ENCODE measurements around the gene MXD1. TPM values are rescaled to one million over a fixed set of nuclear protein-coding genes. Genes with fewer than 3 reads are reported as not detected.
A peak's percentile ranks its signal among the peaks of the same experiment; 100 is the strongest.

MXD1 gene
- total and polyA plus RNA-seq, 5 experiments from 2014 or later: 6.4 to 15.8 (median 9.3) TPM

- ATAC-seq: no peak
- POLR2A ChIA-PET: no interaction called here
- H3K36me3 Mint-ChIP-seq: peaks cover 0 to 19% (median 14%) of the 10 kb centered on the region in 3 donors
- no peaks in the 10 kb centered on the region for H3K9me3 Mint-ChIP-seq
- peak overlapping the region in 2 of 10 donors; percentile 15 to 53 for H3K27ac Mint-ChIP-seq
- H3K4me1 Mint-ChIP-seq: peaks cover 0 to 4% (median 2%) of the 10 kb centered on the region in 4 donors
- H3K27me3 Mint-ChIP-seq: no peaks in the 10 kb centered on the region
- no peak overlapping the region for H3K4me3 Mint-ChIP-seq
- DNase-seq: peak in 1 of 10 donors; percentile 23
These were observed 74.7 kb downstream of the MXD1 start for GRCh38 chr2:69989441-69990105.

Other genes with a start within 250 kb of the MXD1 start
- 10 to 100 TPM in 1 of 2 experiments, 1 to 10 TPM in 1; 8.0 to 10.0 TPM for gene ANXA4, start 173.0 kb upstream of the MXD1 start, total RNA-seq
- gene ANXA4, start 173.0 kb upstream of the MXD1 start, polyA plus RNA-seq: 10 to 100 TPM in 1 of 3 donors, 1 to 10 TPM in 2; 2.9 to 15.8 (median 3.8) TPM
- 10 to 100 TPM; 30.8 to 37.7 TPM for gene GMCL1, start 85.4 kb upstream of the MXD1 start, total RNA-seq
- gene GMCL1, start 85.4 kb upstream of the MXD1 start, polyA plus RNA-seq: 10 to 100 TPM; 30.2 to 45.3 (median 41.4) TPM
- gene SNRNP27, start 21.2 kb upstream of the MXD1 start, total RNA-seq: 10 to 100 TPM; 49.1 to 51.2 TPM
- 10 to 100 TPM; 38.6 to 60.9 (median 50.9) TPM for gene SNRNP27, start 21.2 kb upstream of the MXD1 start, polyA plus RNA-seq
- 1 to 10 TPM; 2.3 to 2.8 TPM for gene ASPRV1, start 46.5 kb downstream of the MXD1 start, total RNA-seq
- 1 to 10 TPM in 2 of 3 donors, under 1 TPM in 1; 0.91 to 1.8 (median 1.1) TPM for gene ASPRV1, start 46.5 kb downstream of the MXD1 start, polyA plus RNA-seq
- gene PCBP1, start 172.4 kb downstream of the MXD1 start, total RNA-seq: 100 to 1,000 TPM; 386 to 393 TPM
- gene PCBP1, start 172.4 kb downstream of the MXD1 start, polyA plus RNA-seq: 100 to 1,000 TPM; 159 to 218 (median 195) TPM